CD4-positive, alpha-beta memory T cell (primary cell): ENCODE measurements around the gene KLHL22. TPM values are rescaled to one million over a fixed set of nuclear protein-coding genes. Genes with fewer than 3 reads are reported as not detected.
A peak's percentile ranks its signal among the peaks of the same experiment; 100 is the strongest.

Source experiments
- CTCF ChIA-PET: fragments of 350-600 bp; sonication (Branson Sonifier 250); formaldehyde crosslinking; loops from one replicate; lab custom pipeline; 2021; ENCODE audit warnings: inconsistent platforms; ENCODE audit not compliant: partially characterized antibody; lab: Charles Lee
- POLR2A ChIA-PET: fragments of 350-600 bp; sonication (Branson Sonifier 250); formaldehyde crosslinking; loops from one replicate; lab custom pipeline; 2021; ENCODE audit not compliant: partially characterized antibody; lab: Charles Lee
- DNase-seq, 5 donors: peaks; one replicate each; pipeline versions ENCODE4 v3.0.0 to v3.0.0-alpha.2; 2020 to 2022; ENCODE audit warnings: mixed read lengths in 1 of 5
- H3K27ac ChIP-seq: one replicate; pipeline ENCODE4 v1.7.0; 2013; ENCODE audit warnings: low read depth, low read length
- H3K27me3 ChIP-seq: 2 replicates; pipeline ENCODE4 v1.7.0; 2013; ENCODE audit warnings: mild to moderate bottlenecking, low read length, moderate library complexity; ENCODE audit not compliant: insufficient read depth
- H3K36me3 ChIP-seq: 2 replicates; pipeline ENCODE4 v1.7.0; 2013; ENCODE audit warnings: mild to moderate bottlenecking, low read length, moderate library complexity; ENCODE audit not compliant: insufficient read depth
- H3K4me1 ChIP-seq: 2 replicates; pipeline ENCODE4 v1.7.0; 2013; ENCODE audit warnings: mild to moderate bottlenecking, low read length, moderate library complexity; ENCODE audit not compliant: insufficient read depth
- H3K4me3 ChIP-seq, 2 donors: one replicate each; pipeline ENCODE4 v1.7.0; 2013; ENCODE audit warnings: low read length in 2 of 2, mild to moderate bottlenecking in 1 of 2
- H3K9me3 ChIP-seq, 2 donors: one replicate each; pipeline ENCODE4 v1.7.0; 2013; ENCODE audit warnings: low read length in 2 of 2, control low read depth in 1 of 2; ENCODE audit not compliant: control insufficient read depth in 1 of 2
- H3K27ac Mint-ChIP-seq, 7 donors: one replicate each; pipeline ENCODE4 v1.8.0; 2020 to 2021; ENCODE audit warnings: mixed read lengths in 7 of 7, mild to moderate bottlenecking in 6 of 7, inconsistent platforms in 3 of 7, moderate library complexity in 3 of 7
- H3K27me3 Mint-ChIP-seq, 2 donors: one replicate each; pipeline ENCODE4 v1.8.0; 2020 to 2021; ENCODE audit warnings: mixed read lengths in 2 of 2
- H3K36me3 Mint-ChIP-seq, 2 donors: one replicate each; pipeline ENCODE4 v1.8.0; 2020 to 2021; ENCODE audit warnings: mixed read lengths in 2 of 2, inconsistent platforms in 1 of 2, mild to moderate bottlenecking in 1 of 2
- H3K4me1 Mint-ChIP-seq, 4 donors: one replicate each; pipeline ENCODE4 v1.8.0; 2020 to 2021; ENCODE audit warnings: mixed read lengths in 4 of 4, mild to moderate bottlenecking in 1 of 4
- H3K4me3 Mint-ChIP-seq, 8 donors: one replicate each; pipeline ENCODE4 v1.8.0; 2020 to 2021; ENCODE audit warnings: mixed read lengths in 8 of 8, mild to moderate bottlenecking in 7 of 8, moderate library complexity in 6 of 8, inconsistent platforms in 3 of 8
- H3K9me3 Mint-ChIP-seq, 8 donors: one replicate each; pipeline ENCODE4 v1.8.0; 2020 to 2021; ENCODE audit warnings: mixed read lengths in 8 of 8, mild to moderate bottlenecking in 5 of 8, inconsistent platforms in 3 of 8, moderate library complexity in 1 of 8
- intact Hi-C: fragments of 100-400 bp; cut with micrococcal nuclease; formaldehyde crosslinking; loops from one replicate; pipeline ENCODE4 v1.15.1; 2023
- polyA plus RNA-seq, 2 donors: library from polyadenylated mRNA; unstranded; fragments of 300-500 nt; fragmentation: Illumina TruSeq; gene quantifications; one replicate each; pipeline ENCODE4 v1.2.3, GENCODE V29; 2021
- total RNA-seq, 2 experiments: library from RNA; stranded (reverse); gene quantifications; one replicate each; pipeline ENCODE4 v1.2.3, GENCODE V29; 2021

The KLHL22 gene
- total and polyA plus RNA-seq, 4 experiments from 2014 or later, result 19.4 to 63.1 (median 42.0) TPM

- ChIA-PET CTCF (interaction anchor here (0.7 kb wide), 1 partner anchor 18 kb away, joined by 3 read pairs; no protein-coding TSS in a partner anchor), POLR2A (interaction anchor here (0.7 to 1.5 kb wide), 2 partner anchors 25 to 57 kb away, joined by 3 to 4 read pairs; partner anchors contain the start of gene KLHL22)
- Histone ChIP-seq H3K36me3 (no peaks in the 10 kb centered on the region), H3K4me1 (peaks cover 23% of the 10 kb centered on the region), H3K27me3 (peaks cover 24% of the 10 kb centered on the region), H3K9me3 (no peaks in the 10 kb centered on the region), H3K4me3 (no peak overlapping the region), H3K27ac (no peak overlapping the region)
- Mint-ChIP-seq H3K4me1 (peaks cover 7 to 22% (median 11%) of the 10 kb centered on the region in 4 donors), H3K4me3 (peak overlapping the region in 4 of 8 donors; percentile 20 to 64 (median 48)), H3K27me3 (peaks cover 23 to 26% of the 10 kb centered on the region in 2 donors), H3K9me3 (no peaks in the 10 kb centered on the region), H3K36me3 (peaks cover 9% of the 10 kb centered on the region in 2 donors), H3K27ac (peak overlapping the region in 3 of 7 donors; percentile 41 to 64 (median 57))
- intact Hi-C loops, result no loop called here
- no peak for DNase-seq
These were observed 56.7 kb downstream of the KLHL22 start for GRCh38 chr22:20438678-20439492.

GRCh38 chr22:20438427-20438677, 57.2 kb downstream of the KLHL22 start:
- Mint-ChIP-seq H3K27ac (peak overlapping the region in 3 of 7 donors; percentile 41 to 64 (median 57)), H3K4me3 (peak overlapping the region in 4 of 8 donors; percentile 20 to 64 (median 44)), H3K36me3 (peaks cover 9% of the 10 kb centered on the region in 2 donors), H3K4me1 (peaks cover 7 to 23% (median 11%) of the 10 kb centered on the region in 4 donors), H3K27me3 (peaks cover 23 to 26% of the 10 kb centered on the region in 2 donors), H3K9me3 (no peaks in the 10 kb centered on the region)
- H3K9me3 ChIP-seq, result no peaks in the 10 kb centered on the region
- CTCF ChIA-PET, result no interaction called here
- H3K27me3 ChIP-seq, result peaks cover 24% of the 10 kb centered on the region
- H3K27ac ChIP-seq, result no peak overlapping the region
- intact Hi-C loops, result no loop called here
- no peaks in the 10 kb centered on the region for H3K36me3 ChIP-seq
- no peak for DNase-seq
- H3K4me1 ChIP-seq, result peaks cover 23% of the 10 kb centered on the region
- POLR2A ChIA-PET, result interaction anchor here (0.7 to 1.5 kb wide), 2 partner anchors 25 to 57 kb away, joined by 3 to 4 read pairs; partner anchors contain the start of gene KLHL22
- no peak overlapping the region for H3K4me3 ChIP-seq

- POLR2A ChIA-PET, result interaction anchor here (0.7 to 1.5 kb wide), 3 partner anchors 26 to 58 kb away, joined by 3 to 7 read pairs (median 4); partner anchors contain the start of gene KLHL22
- intact Hi-C loops, result no loop called here
- no peak within 1 kb of the TSS for H3K27ac ChIP-seq
- no peaks in the 10 kb centered on the region for H3K9me3 ChIP-seq
- CTCF ChIA-PET, result no interaction called here
- peaks cover 23% of the 10 kb centered on the region for H3K4me1 ChIP-seq
- no peaks in the 10 kb centered on the region for H3K36me3 ChIP-seq
- H3K36me3 Mint-ChIP-seq, result peaks cover 5% of the 10 kb centered on the region in 2 donors
- peaks cover 24% of the 10 kb centered on the region for H3K27me3 ChIP-seq
- peaks cover 7 to 27% (median 11%) of the 10 kb centered on the region in 4 donors for H3K4me1 Mint-ChIP-seq
- no peaks in the 10 kb centered on the region for H3K9me3 Mint-ChIP-seq
- no peak for DNase-seq
- H3K27ac Mint-ChIP-seq, result peak within 1 kb of the TSS in 4 of 7 donors; percentile 57 to 72 (median 62)
- H3K27me3 Mint-ChIP-seq, result peaks cover 23 to 26% of the 10 kb centered on the region in 2 donors
- H3K4me3 Mint-ChIP-seq, result peak within 1 kb of the TSS; percentile 79 to 94 (median 84)
- H3K4me3 ChIP-seq, result peak within 1 kb of the TSS; percentile 36 to 43
These were observed 57.8 kb downstream of the KLHL22 start, which contains the start of gene SCARF2 for GRCh38 chr22:20437613-20438426. TSS of gene SCARF2 (minus strand) at chr22:20437825. CDS start at chr22:20437754, 71 bp downstream.

- Mint-ChIP-seq H3K4me1 (peaks cover 7 to 33% (median 11%) of the 10 kb centered on the region in 4 donors), H3K4me3 (peak overlapping the region; percentile 79 to 94 (median 84)), H3K27ac (peak overlapping the region in 3 of 7 donors; percentile 44 to 72 (median 60)), H3K9me3 (no peaks in the 10 kb centered on the region), H3K27me3 (peaks cover 25 to 26% of the 10 kb centered on the region in 2 donors), H3K36me3 (no peaks in the 10 kb centered on the region)
- ChIA-PET CTCF (no interaction called here), POLR2A (interaction anchor here (0.8 to 1.5 kb wide), 2 partner anchors 22 to 27 kb away, joined by 3 to 7 read pairs; no protein-coding TSS in a partner anchor)
- Histone ChIP-seq H3K9me3 (no peaks in the 10 kb centered on the region), H3K4me1 (peaks cover 23% of the 10 kb centered on the region), H3K4me3 (peak overlapping the region; percentile 36 to 43), H3K27ac (no peak overlapping the region), H3K27me3 (peaks cover 28% of the 10 kb centered on the region), H3K36me3 (no peaks in the 10 kb centered on the region)
- intact Hi-C loops, result no loop called here
- peak in 2 of 5 donors; percentile 20 to 24 for DNase-seq
These were observed 58.6 kb downstream of the KLHL22 start for GRCh38 chr22:20436768-20437612.

GRCh38 chr22:20436307-20436767, 59.3 kb downstream of the KLHL22 start:
- CTCF ChIA-PET, result interaction anchor here (3.1 kb wide), 1 partner anchor 18 kb away, joined by 11 read pairs; no protein-coding TSS in a partner anchor
- peaks cover 7 to 35% (median 12%) of the 10 kb centered on the region in 4 donors for H3K4me1 Mint-ChIP-seq
- peaks cover 27% of the 10 kb centered on the region for H3K4me1 ChIP-seq
- POLR2A ChIA-PET, result interaction anchor here (0.8 to 1.5 kb wide), 2 partner anchors 23 to 27 kb away, joined by 3 to 7 read pairs; no protein-coding TSS in a partner anchor
- H3K9me3 ChIP-seq, result no peaks in the 10 kb centered on the region
- H3K36me3 Mint-ChIP-seq, result no peaks in the 10 kb centered on the region
- no peak overlapping the region for H3K27ac ChIP-seq
- intact Hi-C loops, result no loop called here
- peak overlapping the region in 1 of 2 donors; percentile 43 for H3K4me3 ChIP-seq
- peaks cover 28% of the 10 kb centered on the region for H3K27me3 ChIP-seq
- no peaks in the 10 kb centered on the region for H3K36me3 ChIP-seq
- DNase-seq, result no peak
- peak overlapping the region in 1 of 7 donors; percentile 44 for H3K27ac Mint-ChIP-seq
- no peaks in the 10 kb centered on the region for H3K9me3 Mint-ChIP-seq
- peak overlapping the region; percentile 79 to 94 (median 84) for H3K4me3 Mint-ChIP-seq
- peaks cover 25 to 26% of the 10 kb centered on the region in 2 donors for H3K27me3 Mint-ChIP-seq
